Endodermal cell (in vitro differentiated cells): Measurements from ENCODE around the gene DYDC1. TPM values are rescaled to one million over a fixed set of nuclear protein-coding genes. Genes with fewer than 3 reads are reported as not detected.

ENCODE experiments used
- DNase-seq: peaks from one replicate; pipeline ENCODE4 v3.0.0-alpha.2; 2017
- H3K27ac ChIP-seq: 2 replicates; pipeline ENCODE4 v1.5.1; 2013; ENCODE audit warnings: mild to moderate bottlenecking, low read depth, low read length, moderate library complexity
- H3K27me3 ChIP-seq: 2 replicates; pipeline ENCODE4 v1.6.1; 2013; ENCODE audit warnings: mild to moderate bottlenecking, low read length, moderate library complexity; ENCODE audit not compliant: insufficient read depth, control insufficient read depth, poor library complexity, severe bottlenecking
- H3K36me3 ChIP-seq: 2 replicates; pipeline ENCODE4 v1.7.0; 2013; ENCODE audit warnings: mild to moderate bottlenecking, low read length, moderate library complexity; ENCODE audit not compliant: control insufficient read depth, insufficient read depth
- H3K4me1 ChIP-seq: one replicate; pipeline ENCODE4 v1.7.0; 2013; ENCODE audit warnings: low read length; ENCODE audit not compliant: control insufficient read depth, insufficient read depth
- H3K4me3 ChIP-seq: 2 replicates; pipeline ENCODE4 v1.5.1; 2013; ENCODE audit warnings: mild to moderate bottlenecking, low read length, moderate library complexity
- H3K9ac ChIP-seq: 2 replicates; pipeline ENCODE4 v1.6.1; 2013; ENCODE audit warnings: mild to moderate bottlenecking, low read length, moderate library complexity; ENCODE audit not compliant: poor library complexity, severe bottlenecking; ENCODE audit errors: extremely low read depth
- H3K9me3 ChIP-seq: 2 replicates; pipeline ENCODE4 v1.6.1; 2013; ENCODE audit warnings: mild to moderate bottlenecking, low read length, moderate library complexity; ENCODE audit not compliant: control insufficient read depth
- H3K27ac Mint-ChIP-seq: 2 replicates; pipeline ENCODE4 v1.8.0; 2020; ENCODE audit warnings: mixed read lengths
- H3K27me3 Mint-ChIP-seq: 2 replicates; pipeline ENCODE4 v1.8.0; 2021; ENCODE audit warnings: mild to moderate bottlenecking, mixed read lengths; ENCODE audit not compliant: insufficient read depth
- H3K36me3 Mint-ChIP-seq: 2 replicates; pipeline ENCODE4 v1.8.0; 2020; ENCODE audit warnings: low read depth, mixed read lengths
- H3K4me1 Mint-ChIP-seq: 2 replicates; pipeline ENCODE4 v1.8.0; 2020; ENCODE audit warnings: mixed read lengths
- H3K4me3 Mint-ChIP-seq: 2 replicates; pipeline ENCODE4 v1.8.0; 2020; ENCODE audit warnings: mild to moderate bottlenecking, moderate library complexity, mixed read lengths
- H3K9me3 Mint-ChIP-seq: 2 replicates; pipeline ENCODE4 v1.8.0; 2020; ENCODE audit warnings: mild to moderate bottlenecking, mixed read lengths
- WGBS, 2 experiments: methylation state at CpG; one replicate each; pipeline versions ENCODE4 v1.1.5 to v1.1.7; 2013; ENCODE audit warnings: missing lambda C conversion rate in 2 of 2, mixed read lengths in 1 of 2; ENCODE audit not compliant: insufficient coverage in 1 of 2, insufficient read length in 1 of 2; 5-methylcytosine and 5-hydroxymethylcytosine counted together
- total RNA-seq, 2 donors: library from RNA; stranded (reverse); fragmentation: NEBNext Ultra II Directional in 1 of 2; extraction: Animal tissue kit (Norgen Biotek cat#: 25700) in 1 of 2; gene quantifications; 2 replicates in 1 of 2; 3 replicates in 1 of 2; pipeline ENCODE4 v1.2.1, GENCODE V29; 2021
- TF ChIP-seq, protein P1 (sequence below): fragments of 200-600 bp; sonication (generic); conservative IDR thresholded peaks from 2 replicates; pipeline ENCODE4 v1.5.0; 2021; ENCODE audit warnings: antibody characterized with exemption, mild to moderate bottlenecking

DYDC1 gene
- total RNA-seq, 2 donors from 2014 or later: 0.55 to 1.3 TPM

DNA sequence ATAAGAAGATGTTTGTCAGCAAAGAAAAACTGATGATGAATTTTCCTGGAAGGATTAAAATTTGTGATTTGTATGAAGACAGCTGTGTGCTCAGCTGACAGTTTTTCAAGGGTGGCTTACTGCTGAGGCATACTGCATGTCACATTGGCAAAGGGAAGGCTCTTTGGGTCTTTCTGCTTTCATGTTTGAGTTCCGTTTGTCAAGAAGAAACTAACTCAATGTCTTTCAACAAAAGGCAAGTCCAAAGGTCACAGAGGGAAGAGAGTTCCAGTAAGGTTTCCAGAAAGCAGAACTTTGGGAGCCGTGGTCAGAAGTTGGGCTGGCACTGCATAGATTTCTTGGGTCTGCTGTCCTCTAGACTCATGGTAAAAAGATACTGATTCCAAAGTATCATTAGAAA lies 16.9 kb upstream of the DYDC1 start:
- Mint-ChIP-seq H3K4me1 (no peaks in the 10 kb centered on the region), H3K4me3 (no peak overlapping the region), H3K9me3 (peaks cover 9% of the 10 kb centered on the region), H3K36me3 (peaks cover 2% of the 10 kb centered on the region), H3K27ac (no peak overlapping the region), H3K27me3 (no peaks in the 10 kb centered on the region)
- Histone ChIP-seq H3K4me1 (no peaks in the 10 kb centered on the region), H3K27me3 (no peaks in the 10 kb centered on the region), H3K4me3 (no peak overlapping the region), H3K27ac (no peak overlapping the region), H3K9me3 (peaks cover under 1% of the 10 kb centered on the region), H3K36me3 (no peaks in the 10 kb centered on the region), H3K9ac (no peak overlapping the region)
- TF ChIP-seq, protein P1, sequence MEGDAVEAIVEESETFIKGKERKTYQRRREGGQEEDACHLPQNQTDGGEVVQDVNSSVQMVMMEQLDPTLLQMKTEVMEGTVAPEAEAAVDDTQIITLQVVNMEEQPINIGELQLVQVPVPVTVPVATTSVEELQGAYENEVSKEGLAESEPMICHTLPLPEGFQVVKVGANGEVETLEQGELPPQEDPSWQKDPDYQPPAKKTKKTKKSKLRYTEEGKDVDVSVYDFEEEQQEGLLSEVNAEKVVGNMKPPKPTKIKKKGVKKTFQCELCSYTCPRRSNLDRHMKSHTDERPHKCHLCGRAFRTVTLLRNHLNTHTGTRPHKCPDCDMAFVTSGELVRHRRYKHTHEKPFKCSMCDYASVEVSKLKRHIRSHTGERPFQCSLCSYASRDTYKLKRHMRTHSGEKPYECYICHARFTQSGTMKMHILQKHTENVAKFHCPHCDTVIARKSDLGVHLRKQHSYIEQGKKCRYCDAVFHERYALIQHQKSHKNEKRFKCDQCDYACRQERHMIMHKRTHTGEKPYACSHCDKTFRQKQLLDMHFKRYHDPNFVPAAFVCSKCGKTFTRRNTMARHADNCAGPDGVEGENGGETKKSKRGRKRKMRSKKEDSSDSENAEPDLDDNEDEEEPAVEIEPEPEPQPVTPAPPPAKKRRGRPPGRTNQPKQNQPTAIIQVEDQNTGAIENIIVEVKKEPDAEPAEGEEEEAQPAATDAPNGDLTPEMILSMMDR: no peak
- WGBS, 2 experiments: 80 to 84% methylated on average over 1 to 2 of the region's 2 CpGs
- DNase-seq: no peak

DNA sequence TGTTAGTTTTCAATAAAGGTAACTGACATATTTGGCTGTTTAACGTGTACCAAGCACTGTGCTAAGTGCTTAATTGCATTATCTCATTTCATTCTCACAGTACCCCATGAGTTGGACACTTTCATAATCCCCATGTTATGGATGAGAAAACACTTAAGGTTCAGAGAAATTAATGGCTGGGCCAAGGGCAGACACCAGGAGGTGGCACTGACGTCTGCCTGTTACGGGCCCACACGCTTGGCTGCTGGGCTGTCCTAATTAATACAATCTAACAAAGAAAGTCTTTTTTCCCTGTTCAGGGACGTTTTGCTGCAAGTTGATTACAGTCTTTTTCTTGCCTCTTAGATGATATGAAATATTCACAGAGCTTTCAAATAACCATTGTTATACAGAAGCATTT lies 16.1 kb upstream of the DYDC1 start:
- no peak for DNase-seq
- 67 to 93% methylated on average over 2 to 5 of the region's 5 CpGs for WGBS, 2 experiments
- TF ChIP-seq, protein P1: no peak
- no peaks in the 10 kb centered on the region for H3K36me3 ChIP-seq
- H3K9ac ChIP-seq: no peak overlapping the region
- peaks cover 10% of the 10 kb centered on the region for H3K36me3 Mint-ChIP-seq
- peaks cover 9% of the 10 kb centered on the region for H3K9me3 ChIP-seq
- no peaks in the 10 kb centered on the region for H3K4me1 Mint-ChIP-seq
- no peaks in the 10 kb centered on the region for H3K27me3 Mint-ChIP-seq
- H3K27ac ChIP-seq: no peak overlapping the region
- no peaks in the 10 kb centered on the region for H3K4me1 ChIP-seq
- peaks cover 17% of the 10 kb centered on the region for H3K9me3 Mint-ChIP-seq
- H3K27me3 ChIP-seq: no peaks in the 10 kb centered on the region
- H3K4me3 Mint-ChIP-seq: no peak overlapping the region
- H3K4me3 ChIP-seq: no peak overlapping the region
- H3K27ac Mint-ChIP-seq: no peak overlapping the region

DNA sequence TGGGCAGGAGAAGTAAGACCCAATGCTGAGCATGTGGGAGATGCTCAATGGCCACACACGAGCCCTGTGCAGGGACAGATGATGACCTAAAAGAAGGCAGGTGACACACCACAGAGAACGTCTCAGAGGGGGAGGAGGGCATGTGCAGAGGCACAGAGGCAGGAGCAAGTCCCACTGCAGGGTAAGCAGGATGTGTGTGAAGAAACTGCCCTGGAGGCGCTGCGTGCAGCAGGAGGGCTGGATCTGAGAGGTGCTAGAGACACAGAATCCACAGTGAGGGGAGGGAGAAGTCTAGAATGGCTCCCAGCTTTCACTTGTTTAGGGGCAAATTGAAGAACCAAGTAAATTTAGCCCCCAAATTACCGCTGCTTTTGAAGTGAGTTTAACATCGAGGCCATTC lies 14.9 kb upstream of the DYDC1 start:
- peaks cover 19% of the 10 kb centered on the region for H3K36me3 Mint-ChIP-seq
- no peaks in the 10 kb centered on the region for H3K4me1 Mint-ChIP-seq
- H3K9ac ChIP-seq: no peak overlapping the region
- TF ChIP-seq, protein P1: no peak
- 89 to 94% methylated on average over 6 of the region's 6 CpGs for whole genome bisulfite sequencing, 2 experiments
- H3K27me3 Mint-ChIP-seq: no peaks in the 10 kb centered on the region
- no peak for DNase-seq
- no peaks in the 10 kb centered on the region for H3K36me3 ChIP-seq
- H3K9me3 ChIP-seq: peaks cover 21% of the 10 kb centered on the region
- H3K9me3 Mint-ChIP-seq: peaks cover 29% of the 10 kb centered on the region
- no peaks in the 10 kb centered on the region for H3K4me1 ChIP-seq
- H3K27ac Mint-ChIP-seq: no peak overlapping the region
- no peaks in the 10 kb centered on the region for H3K27me3 ChIP-seq
- no peak overlapping the region for H3K4me3 Mint-ChIP-seq
- H3K27ac ChIP-seq: no peak overlapping the region
- no peak overlapping the region for H3K4me3 ChIP-seq
